Measurements from ENCODE around the gene PCIF1. TPM values are rescaled to one million over a fixed set of nuclear protein-coding genes. Genes with fewer than 3 reads are reported as not detected.

Gene PCIF1
- total and polyA plus RNA-seq, 9 of the 15 experiments (the other 6 are each of a cell fraction or from before 2014, with no cell fraction given): 5.8 to 29.4 (median 11.3) TPM

DNA sequence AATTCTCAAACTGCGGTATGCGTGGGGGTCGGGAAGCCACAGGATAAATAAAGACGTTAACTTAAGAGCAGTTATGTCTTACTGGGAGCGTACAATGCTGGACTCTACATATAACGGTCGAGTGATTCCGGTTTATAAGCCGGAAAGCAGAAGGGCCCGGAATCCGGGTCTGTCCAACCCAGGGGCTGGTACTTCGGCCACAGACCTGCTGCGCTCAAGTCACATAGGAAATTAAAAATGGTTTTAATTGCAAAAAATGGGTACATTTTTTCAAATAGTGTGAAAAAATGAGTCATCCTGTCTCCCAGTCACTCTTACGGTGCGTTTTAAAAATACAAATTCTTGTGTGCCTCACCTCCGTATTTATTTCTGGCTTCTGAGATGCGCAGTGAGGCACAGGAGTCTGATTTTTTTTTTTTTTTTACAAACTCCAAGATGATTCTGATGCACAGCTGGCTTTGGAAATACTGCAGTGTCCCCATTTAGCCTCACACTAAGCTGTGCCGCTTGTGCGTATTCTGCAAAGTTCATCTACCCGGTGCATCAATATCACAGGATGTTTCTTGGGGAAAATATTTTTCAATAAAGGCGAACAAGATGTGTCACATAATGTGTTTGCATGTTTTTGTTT lies 1.0 kb downstream of the PCIF1 start (continued):
- TF ChIP-seq, protein P1, sequence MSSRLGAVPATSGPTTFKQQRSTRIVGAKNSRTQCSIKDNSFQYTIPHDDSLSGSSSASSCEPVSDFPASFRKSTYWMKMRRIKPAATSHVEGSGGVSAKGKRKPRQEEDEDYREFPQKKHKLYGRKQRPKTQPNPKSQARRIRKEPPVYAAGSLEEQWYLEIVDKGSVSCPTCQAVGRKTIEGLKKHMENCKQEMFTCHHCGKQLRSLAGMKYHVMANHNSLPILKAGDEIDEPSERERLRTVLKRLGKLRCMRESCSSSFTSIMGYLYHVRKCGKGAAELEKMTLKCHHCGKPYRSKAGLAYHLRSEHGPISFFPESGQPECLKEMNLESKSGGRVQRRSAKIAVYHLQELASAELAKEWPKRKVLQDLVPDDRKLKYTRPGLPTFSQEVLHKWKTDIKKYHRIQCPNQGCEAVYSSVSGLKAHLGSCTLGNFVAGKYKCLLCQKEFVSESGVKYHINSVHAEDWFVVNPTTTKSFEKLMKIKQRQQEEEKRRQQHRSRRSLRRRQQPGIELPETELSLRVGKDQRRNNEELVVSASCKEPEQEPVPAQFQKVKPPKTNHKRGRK (tag; IDR thresholded peaks at IDR 0.05): no peak
- TF ChIP-seq, protein P2, sequence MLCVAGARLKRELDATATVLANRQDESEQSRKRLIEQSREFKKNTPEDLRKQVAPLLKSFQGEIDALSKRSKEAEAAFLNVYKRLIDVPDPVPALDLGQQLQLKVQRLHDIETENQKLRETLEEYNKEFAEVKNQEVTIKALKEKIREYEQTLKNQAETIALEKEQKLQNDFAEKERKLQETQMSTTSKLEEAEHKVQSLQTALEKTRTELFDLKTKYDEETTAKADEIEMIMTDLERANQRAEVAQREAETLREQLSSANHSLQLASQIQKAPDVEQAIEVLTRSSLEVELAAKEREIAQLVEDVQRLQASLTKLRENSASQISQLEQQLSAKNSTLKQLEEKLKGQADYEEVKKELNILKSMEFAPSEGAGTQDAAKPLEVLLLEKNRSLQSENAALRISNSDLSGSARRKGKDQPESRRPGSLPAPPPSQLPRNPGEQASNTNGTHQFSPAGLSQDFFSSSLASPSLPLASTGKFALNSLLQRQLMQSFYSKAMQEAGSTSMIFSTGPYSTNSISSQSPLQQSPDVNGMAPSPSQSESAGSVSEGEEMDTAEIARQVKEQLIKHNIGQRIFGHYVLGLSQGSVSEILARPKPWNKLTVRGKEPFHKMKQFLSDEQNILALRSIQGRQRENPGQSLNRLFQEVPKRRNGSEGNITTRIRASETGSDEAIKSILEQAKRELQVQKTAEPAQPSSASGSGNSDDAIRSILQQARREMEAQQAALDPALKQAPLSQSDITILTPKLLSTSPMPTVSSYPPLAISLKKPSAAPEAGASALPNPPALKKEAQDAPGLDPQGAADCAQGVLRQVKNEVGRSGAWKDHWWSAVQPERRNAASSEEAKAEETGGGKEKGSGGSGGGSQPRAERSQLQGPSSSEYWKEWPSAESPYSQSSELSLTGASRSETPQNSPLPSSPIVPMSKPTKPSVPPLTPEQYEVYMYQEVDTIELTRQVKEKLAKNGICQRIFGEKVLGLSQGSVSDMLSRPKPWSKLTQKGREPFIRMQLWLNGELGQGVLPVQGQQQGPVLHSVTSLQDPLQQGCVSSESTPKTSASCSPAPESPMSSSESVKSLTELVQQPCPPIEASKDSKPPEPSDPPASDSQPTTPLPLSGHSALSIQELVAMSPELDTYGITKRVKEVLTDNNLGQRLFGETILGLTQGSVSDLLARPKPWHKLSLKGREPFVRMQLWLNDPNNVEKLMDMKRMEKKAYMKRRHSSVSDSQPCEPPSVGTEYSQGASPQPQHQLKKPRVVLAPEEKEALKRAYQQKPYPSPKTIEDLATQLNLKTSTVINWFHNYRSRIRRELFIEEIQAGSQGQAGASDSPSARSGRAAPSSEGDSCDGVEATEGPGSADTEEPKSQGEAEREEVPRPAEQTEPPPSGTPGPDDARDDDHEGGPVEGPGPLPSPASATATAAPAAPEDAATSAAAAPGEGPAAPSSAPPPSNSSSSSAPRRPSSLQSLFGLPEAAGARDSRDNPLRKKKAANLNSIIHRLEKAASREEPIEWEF (CRISPR knock-in tag; IDR thresholded peaks at IDR 0.05): 0 out of 2 replicates have a peak, but pooled peaks have one; percentile 66
- peak; percentile 63 for TF ChIP-seq PRDM10 (IDR thresholded peaks at IDR 0.05; ENCODE audit: partially characterized antibody)
- TF ChIP-seq E2F8 (IDR thresholded peaks at IDR 0.05; ENCODE audit: low read depth, partially characterized antibody): peak; percentile 40
- no peak for TF ChIP-seq CEBPZ (IDR thresholded peaks at IDR 0.05; ENCODE audit: borderline replicate concordance, low read depth, low read length)
- TF ChIP-seq RFX1 (IDR thresholded peaks at IDR 0.05): no peak
- peak; percentile 78 for TF ChIP-seq EGR1 (conservative IDR thresholded peaks at IDR 0.05)
- no peak for TF ChIP-seq SP2 (IDR thresholded peaks at IDR 0.05; ENCODE audit: extremely low read depth, low read depth, low read length, poor library complexity, severe bottlenecking)
- TF ChIP-seq NR3C1 (CRISPR knock-in tag; IDR thresholded peaks at IDR 0.05): no peak

Measured in K562 (cell line).